Esophagus muscularis mucosa (tissue), 4 donors: ENCODE measurements around the gene C20orf173.

Experiments
- EP300 ChIP-seq: sonication (generic); formaldehyde crosslinking; IDR thresholded peaks from one replicate; pipeline ENCODE4 v1.6.1; 2017; ENCODE audit warnings: antibody characterized with exemption
- POLR2A ChIP-seq: fragments of 450-650 bp; IDR thresholded peaks from one replicate; pipeline ENCODE4 v1.6.1; 2017; ENCODE audit warnings: antibody characterized with exemption, moderate library complexity, mild to moderate bottlenecking, low read depth
- TF ChIP-seq, protein P1 (sequence below), 3 experiments: fragments of 200-600 bp in 2 of 3; fragments of 450-650 bp in 1 of 3; sonication (generic) in 2 of 3; IDR thresholded peaks; one replicate each; pipeline ENCODE4 v1.5.1; 2017 to 2019; ENCODE audit warnings: antibody characterized with exemption in 3 of 3, mild to moderate bottlenecking in 2 of 3, moderate library complexity in 1 of 3

DNA sequence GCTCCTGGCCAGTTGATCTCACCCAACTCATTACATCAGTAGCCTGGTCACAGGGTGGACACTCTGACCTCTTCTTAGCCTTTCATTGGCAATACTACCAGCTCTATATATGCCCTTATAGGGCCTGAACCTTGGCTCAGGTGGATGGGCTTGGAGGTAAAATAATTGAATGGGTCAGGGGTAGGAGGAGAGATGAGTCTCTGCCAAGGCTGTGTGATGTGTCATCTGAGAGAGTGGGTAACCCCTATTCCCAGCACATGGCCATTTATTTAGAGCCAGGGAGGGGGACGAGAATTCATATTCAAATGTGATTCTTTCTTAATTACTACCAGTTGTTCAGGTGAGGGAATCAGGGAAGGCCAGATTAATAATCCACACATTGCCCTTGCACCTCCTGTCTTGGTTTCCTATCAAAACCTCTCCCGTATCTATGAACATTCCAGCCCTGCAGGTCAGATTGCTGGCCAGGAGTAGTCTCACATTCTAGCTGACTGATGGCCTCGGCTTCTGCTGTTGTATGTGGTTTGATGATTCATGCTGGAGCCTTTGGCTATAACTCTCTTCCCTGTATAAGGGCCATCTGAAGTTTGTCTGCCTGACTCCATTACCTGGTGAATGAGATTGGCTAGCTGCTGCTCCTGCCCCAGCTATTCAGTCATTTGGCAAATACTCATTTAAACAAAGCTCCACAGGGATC, 13.4 kb downstream of the C20orf173 start:
- no peak for TF ChIP-seq POLR2A
- TF ChIP-seq, protein P1, sequence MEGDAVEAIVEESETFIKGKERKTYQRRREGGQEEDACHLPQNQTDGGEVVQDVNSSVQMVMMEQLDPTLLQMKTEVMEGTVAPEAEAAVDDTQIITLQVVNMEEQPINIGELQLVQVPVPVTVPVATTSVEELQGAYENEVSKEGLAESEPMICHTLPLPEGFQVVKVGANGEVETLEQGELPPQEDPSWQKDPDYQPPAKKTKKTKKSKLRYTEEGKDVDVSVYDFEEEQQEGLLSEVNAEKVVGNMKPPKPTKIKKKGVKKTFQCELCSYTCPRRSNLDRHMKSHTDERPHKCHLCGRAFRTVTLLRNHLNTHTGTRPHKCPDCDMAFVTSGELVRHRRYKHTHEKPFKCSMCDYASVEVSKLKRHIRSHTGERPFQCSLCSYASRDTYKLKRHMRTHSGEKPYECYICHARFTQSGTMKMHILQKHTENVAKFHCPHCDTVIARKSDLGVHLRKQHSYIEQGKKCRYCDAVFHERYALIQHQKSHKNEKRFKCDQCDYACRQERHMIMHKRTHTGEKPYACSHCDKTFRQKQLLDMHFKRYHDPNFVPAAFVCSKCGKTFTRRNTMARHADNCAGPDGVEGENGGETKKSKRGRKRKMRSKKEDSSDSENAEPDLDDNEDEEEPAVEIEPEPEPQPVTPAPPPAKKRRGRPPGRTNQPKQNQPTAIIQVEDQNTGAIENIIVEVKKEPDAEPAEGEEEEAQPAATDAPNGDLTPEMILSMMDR (IDR thresholded peaks at IDR 0.05): no peak
- no peak for TF ChIP-seq EP300
